ENCODE measurements around the gene LFNG.

The LFNG gene

DNA sequence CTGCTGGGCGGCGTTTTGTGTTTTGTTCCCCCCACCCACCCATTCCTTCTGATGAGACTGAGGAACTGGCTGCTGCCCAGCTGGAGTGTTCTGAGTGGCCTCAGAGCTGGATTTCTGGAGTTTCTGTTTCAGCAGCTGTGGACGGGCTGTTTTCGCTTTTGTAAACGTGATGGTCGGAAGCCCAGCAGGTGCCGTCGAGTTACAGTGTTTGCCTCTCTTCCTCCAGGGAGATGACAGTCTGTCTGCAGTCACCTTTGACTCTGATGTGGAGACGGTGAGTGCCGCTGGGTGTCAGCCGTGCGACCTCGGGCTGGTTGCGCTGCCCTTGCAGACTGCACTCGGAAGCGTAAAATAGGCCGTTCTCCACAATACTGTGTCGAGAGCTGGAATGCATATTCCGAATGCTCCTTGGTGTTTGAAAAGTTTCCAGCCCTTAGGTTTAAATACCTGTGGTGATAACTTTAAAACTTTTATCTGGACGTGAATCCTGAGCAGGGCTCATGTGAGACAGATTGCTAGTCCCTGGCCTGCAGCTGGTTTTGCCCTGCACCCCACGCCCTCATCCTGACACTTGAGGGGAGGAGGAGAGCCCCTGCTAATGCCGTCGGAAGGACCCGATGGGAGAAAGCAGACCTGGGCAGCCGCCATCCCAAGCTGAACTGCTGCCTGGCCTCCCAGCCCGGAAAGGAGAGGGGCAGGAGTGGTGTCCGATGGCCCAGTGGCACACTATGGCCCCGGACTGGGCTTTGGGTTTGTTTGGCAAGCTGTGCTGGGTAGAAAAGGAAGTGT, 47.5 kb downstream of the LFNG start:
- H3K79me2 ChIP-seq (ENCODE audit: control insufficient read depth, low read length): no peaks in the 10 kb centered on the region
- H3K36me3 ChIP-seq (ENCODE audit: control insufficient read depth, low read length): no peaks in the 10 kb centered on the region
- H3K4me2 ChIP-seq (ENCODE audit: low read length): peak overlapping the region; percentile 41
- H3K27ac ChIP-seq (ENCODE audit: low read depth, low read length): no peak overlapping the region
- peaks cover 19% of the 10 kb centered on the region for H3K4me1 ChIP-seq (ENCODE audit: control insufficient read depth, low read length)
- H3K4me3 ChIP-seq (ENCODE audit: low read length): peak overlapping the region; percentile 21
- H3K9me2 ChIP-seq (replicated peaks; ENCODE audit: control insufficient read depth, low read length): no peaks in the 10 kb centered on the region
- peaks cover 10% of the 10 kb centered on the region for H3F3A ChIP-seq (ENCODE audit: control insufficient read depth, insufficient read depth)
- H4K20me1 ChIP-seq (ENCODE audit: control insufficient read depth, insufficient read depth, low read depth, low read length): no peaks in the 10 kb centered on the region
- H3K27me3 ChIP-seq (ENCODE audit: control insufficient read depth, low read length): peaks cover 8% of the 10 kb centered on the region
- H3K9me3 ChIP-seq (ENCODE audit: control insufficient read depth, insufficient read depth, low read length): no peaks in the 10 kb centered on the region
- peak; percentile 56 for TF ChIP-seq CTCF (IDR thresholded peaks at IDR 0.05; ENCODE audit: low read depth, low read length, poor library complexity, severe bottlenecking)
- no peak for TF ChIP-seq EZH2phosphoT487 (IDR thresholded peaks at IDR 0.05; ENCODE audit: borderline replicate concordance, low read length)

DNA sequence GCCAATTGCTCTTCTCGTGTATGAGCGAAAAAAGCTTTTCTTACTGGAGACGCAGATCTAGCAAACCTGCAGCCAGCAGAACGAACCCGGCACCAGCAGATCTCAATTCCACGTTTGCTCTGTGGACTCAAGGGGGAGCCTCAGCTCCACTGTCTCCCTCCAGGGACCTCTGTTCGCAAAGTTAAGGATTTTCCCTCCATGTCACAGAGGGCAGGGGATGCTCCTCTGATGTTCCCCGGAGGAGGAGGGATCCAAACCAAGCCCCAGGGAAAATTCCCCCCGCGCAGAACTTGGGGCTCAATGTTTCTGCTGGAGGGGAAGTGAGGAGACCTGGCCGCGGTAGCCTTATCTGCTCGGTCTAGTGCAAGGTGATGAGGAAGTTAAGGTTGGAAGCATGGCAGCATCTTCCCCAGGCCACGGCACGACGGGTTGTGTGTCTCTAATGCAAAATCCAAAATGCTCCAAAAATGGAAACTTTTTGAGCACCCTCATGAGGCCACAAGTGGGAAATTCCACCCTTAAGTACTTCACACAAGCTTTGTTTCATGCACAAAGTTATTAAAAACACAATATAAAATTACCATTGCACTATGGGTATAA, 48.2 kb downstream of the LFNG start:
- no peak overlapping the region for H3K27ac ChIP-seq (ENCODE audit: low read depth, low read length)
- H4K20me1 ChIP-seq (ENCODE audit: control insufficient read depth, insufficient read depth, low read depth, low read length): no peaks in the 10 kb centered on the region
- peaks cover 8% of the 10 kb centered on the region for H3K27me3 ChIP-seq (ENCODE audit: control insufficient read depth, low read length)
- H3K9me2 ChIP-seq (replicated peaks; ENCODE audit: control insufficient read depth, low read length): no peaks in the 10 kb centered on the region
- H3K4me1 ChIP-seq (ENCODE audit: control insufficient read depth, low read length): peaks cover 19% of the 10 kb centered on the region
- H3K4me2 ChIP-seq (ENCODE audit: low read length): peak overlapping the region; percentile 41
- H3K4me3 ChIP-seq (ENCODE audit: low read length): peak overlapping the region; percentile 21
- no peaks in the 10 kb centered on the region for H3K9me3 ChIP-seq (ENCODE audit: control insufficient read depth, insufficient read depth, low read length)
- H3K36me3 ChIP-seq (ENCODE audit: control insufficient read depth, low read length): no peaks in the 10 kb centered on the region
- 0 out of 2 replicates have a peak, but pooled peaks cover 4% of the 10 kb centered on the region for H3F3A ChIP-seq (ENCODE audit: control insufficient read depth, insufficient read depth)
- no peaks in the 10 kb centered on the region for H3K79me2 ChIP-seq (ENCODE audit: control insufficient read depth, low read length)
- TF ChIP-seq EZH2phosphoT487 (IDR thresholded peaks at IDR 0.05; ENCODE audit: borderline replicate concordance, low read length) (no peak), CTCF (IDR thresholded peaks at IDR 0.05; ENCODE audit: low read depth, low read length, poor library complexity, severe bottlenecking) (peak; percentile 68)

- Histone ChIP-seq H3K27me3 (ENCODE audit: control insufficient read depth, low read length) (peaks cover 8% of the 10 kb centered on the region), H3K79me2 (ENCODE audit: control insufficient read depth, low read length) (no peaks in the 10 kb centered on the region), H3K36me3 (ENCODE audit: control insufficient read depth, low read length) (no peaks in the 10 kb centered on the region), H4K20me1 (ENCODE audit: control insufficient read depth, insufficient read depth, low read depth, low read length) (no peaks in the 10 kb centered on the region), H3K4me2 (ENCODE audit: low read length) (no peak overlapping the region), H3K9me2 (replicated peaks; ENCODE audit: control insufficient read depth, low read length) (no peaks in the 10 kb centered on the region), H3K4me1 (ENCODE audit: control insufficient read depth, low read length) (peaks cover 19% of the 10 kb centered on the region), H3K27ac (ENCODE audit: low read depth, low read length) (no peak overlapping the region), H3K4me3 (ENCODE audit: low read length) (no peak overlapping the region), H3F3A (ENCODE audit: control insufficient read depth, insufficient read depth) (0 out of 2 replicates have a peak, but pooled peaks cover 4% of the 10 kb centered on the region), H3K9me3 (ENCODE audit: control insufficient read depth, insufficient read depth, low read length) (no peaks in the 10 kb centered on the region)
- TF ChIP-seq EZH2phosphoT487 (IDR thresholded peaks at IDR 0.05; ENCODE audit: borderline replicate concordance, low read length) (no peak), CTCF (IDR thresholded peaks at IDR 0.05; ENCODE audit: low read depth, low read length, poor library complexity, severe bottlenecking) (no peak)
Observed at GRCh38 chr7:2568521-2569223, 49.1 kb downstream of the LFNG start.
